Endothelial cell (in vitro differentiated cells): Measurements from ENCODE around the gene ALKBH4. TPM values are rescaled to one million over a fixed set of nuclear protein-coding genes. Genes with fewer than 3 reads are reported as not detected.
"Not testable (repeated sequence)": the region's sequence is repeated elsewhere in the genome, so short reads cannot be mapped to it uniquely, and the experiment has no call there.

Source experiments
- DNase-seq: peaks from one replicate; pipeline ENCODE4 v3.0.0; 2021; ENCODE audit warnings: low spot score
- H3K27ac Mint-ChIP-seq: one replicate; pipeline ENCODE4 v1.8.0; 2021; ENCODE audit warnings: mixed read lengths, inconsistent platforms; ENCODE audit not compliant: unreplicated experiment
- H3K27me3 Mint-ChIP-seq: one replicate; pipeline ENCODE4 v1.8.0; 2021; ENCODE audit warnings: mild to moderate bottlenecking, moderate library complexity, mixed read lengths, inconsistent platforms; ENCODE audit not compliant: unreplicated experiment
- H3K36me3 Mint-ChIP-seq: one replicate; pipeline ENCODE4 v1.8.0; 2021; ENCODE audit warnings: mild to moderate bottlenecking, low read depth, mixed read lengths, inconsistent platforms; ENCODE audit not compliant: unreplicated experiment
- H3K4me1 Mint-ChIP-seq: one replicate; pipeline ENCODE4 v1.8.0; 2021; ENCODE audit warnings: mild to moderate bottlenecking, mixed read lengths, inconsistent platforms; ENCODE audit not compliant: unreplicated experiment
- H3K4me3 Mint-ChIP-seq: one replicate; pipeline ENCODE4 v1.8.0; 2021; ENCODE audit warnings: mild to moderate bottlenecking, mixed read lengths, inconsistent platforms; ENCODE audit not compliant: unreplicated experiment
- H3K9me3 Mint-ChIP-seq: one replicate; pipeline ENCODE4 v1.8.0; 2021; ENCODE audit warnings: mixed read lengths, inconsistent platforms; ENCODE audit not compliant: unreplicated experiment
- CTCF ChIP-seq: fragments of 200-600 bp; sonication (generic); IDR thresholded peaks from one replicate; pipeline ENCODE4 v1.5.0; 2021; ENCODE audit warnings: antibody characterized with exemption; ENCODE audit not compliant: unreplicated experiment
- microRNA-seq: library from miRNA; unstranded; fragments of <30 nt; microRNA quantifications from one replicate; pipeline ENCODE4, GENCODE V29; 2020; ENCODE audit not compliant: unreplicated experiment
- total RNA-seq: library from RNA; stranded (reverse); fragmentation: NEBNext Ultra II Directional; extraction: Animal tissue kit (Norgen Biotek cat#: 25700); gene quantifications from one replicate; pipeline ENCODE4 v1.2.1, GENCODE V29; 2021; ENCODE audit not compliant: unreplicated experiment

Gene ALKBH4
- total RNA-seq, 1 donor from 2014 or later = 11.5 TPM

GRCh38 chr7:102409340-102409739, 55.3 kb downstream of the ALKBH4 start:
- H3K36me3 Mint-ChIP-seq = peaks cover 51% of the 10 kb centered on the region
- TF ChIP-seq CTCF = no peak

GRCh38 chr7:102408530-102408929, 56.1 kb downstream of the ALKBH4 start:
- not testable (repeated sequence) for H3K27me3 Mint-ChIP-seq, H3K9me3 Mint-ChIP-seq, H3K27ac Mint-ChIP-seq, DNase-seq, H3K4me1 Mint-ChIP-seq
- H3K4me3 Mint-ChIP-seq = peak overlapping the region; percentile 51
- peaks cover 54% of the 10 kb centered on the region for H3K36me3 Mint-ChIP-seq

More at GRCh38 chr7:102409340-102409739, 55.3 kb downstream of the ALKBH4 start:
- DNase-seq = no peak
- Mint-ChIP-seq H3K27me3 (no peaks in the 10 kb centered on the region), H3K4me3 (peak overlapping the region; percentile 48), H3K27ac (no peak overlapping the region), H3K9me3 (no peaks in the 10 kb centered on the region), H3K4me1 (no peaks in the 10 kb centered on the region)

GRCh38 chr7:102407910-102408309, 56.8 kb downstream of the ALKBH4 start:
- H3K4me1 Mint-ChIP-seq = no peaks in the 10 kb centered on the region
- no peaks in the 10 kb centered on the region for H3K27me3 Mint-ChIP-seq
- no peak for DNase-seq
- no peak for TF ChIP-seq CTCF
- H3K4me3 Mint-ChIP-seq = peak overlapping the region; percentile 51
- H3K27ac Mint-ChIP-seq = no peak overlapping the region
- H3K36me3 Mint-ChIP-seq = peaks cover 59% of the 10 kb centered on the region
- no peaks in the 10 kb centered on the region for H3K9me3 Mint-ChIP-seq

Small RNA genes lying within 50 kb of the gene (microRNA-seq; reads per million reads assigned to microRNA genes)
- 5.2 reads per million, percentile 50 among the genes with 10 or more reads in this experiment for gene MIR4467
- 3.5 reads per million, percentile 41 among the genes with 10 or more reads in this experiment for gene MIR5090

Other genes with a start within 250 kb of the ALKBH4 start
- 2.6 TPM for gene SH2B2, start 178.0 kb downstream of the ALKBH4 start, total RNA-seq
- not detected for gene SPDYE6, start 108.4 kb downstream of the ALKBH4 start, total RNA-seq
- 41.3 TPM for gene PRKRIP1, start 68.5 kb downstream of the ALKBH4 start, total RNA-seq
- gene ORAI2, start 31.3 kb downstream of the ALKBH4 start, total RNA-seq = 39.3 TPM
- 30.3 TPM for gene LRWD1, start 121 bp upstream of the ALKBH4 start, total RNA-seq
- 48.1 TPM for gene POLR2J, start 14.1 kb upstream of the ALKBH4 start, total RNA-seq
- gene RASA4B, start 52.9 kb upstream of the ALKBH4 start, total RNA-seq = 6.2 TPM
- 9.3 TPM for gene UPK3BL2, start 78.8 kb upstream of the ALKBH4 start, total RNA-seq
- not detected for gene SPDYE2, start 86.4 kb upstream of the ALKBH4 start, total RNA-seq
- gene POLR2J3, start 107.7 kb upstream of the ALKBH4 start, total RNA-seq = 22.0 TPM
- gene RASA4, start 151.9 kb upstream of the ALKBH4 start, total RNA-seq = 20.4 TPM
- gene UPK3BL1, start 177.9 kb upstream of the ALKBH4 start, total RNA-seq = 17.4 TPM
- not detected for gene SPDYE2B, start 185.5 kb upstream of the ALKBH4 start, total RNA-seq
- 9.4 TPM for gene POLR2J2, start 206.8 kb upstream of the ALKBH4 start, total RNA-seq